HEK293 (cell line): ENCODE measurements around the gene SRD5A1.

ENCODE experiments used
- CTCF ChIA-PET: fragments of 350-600 bp; formaldehyde crosslinking; extraction: SDS; loops from one replicate; lab custom pipeline; 2021; ENCODE audit warnings: antibody characterized with exemption; lab: Yijun Ruan, JAX
- POLR2A ChIA-PET: fragments of 300-600 bp; formaldehyde crosslinking; extraction: SDS; loops from one replicate; lab custom pipeline; 2020; ENCODE audit warnings: antibody characterized with exemption, inconsistent platforms; lab: Yijun Ruan, JAX
- H3K27ac ChIP-seq: fragments of 200-500 bp; sonication (Bioruptor generic); 2 replicates; pipeline ENCODE4 v1.5.1; 2014; ENCODE audit warnings: low read depth, low read length, control low read depth, inconsistent platforms; ENCODE audit errors: extremely low read depth
- H3K36me3 ChIP-seq, 2 experiments: fragments of 200-500 bp in 1 of 2; sonication (Bioruptor generic) in 1 of 2; 1 replicate in 1 of 2; 2 replicates in 1 of 2; pipeline ENCODE4 v1.5.1; 2014 to 2017; ENCODE audit warnings: inconsistent platforms in 2 of 2, low read length in 2 of 2; ENCODE audit not compliant: control insufficient read depth in 2 of 2, insufficient read depth in 1 of 2
- H3K4me1 ChIP-seq: fragments of 200-500 bp; sonication (Bioruptor generic); 2 replicates; pipeline ENCODE4 v1.5.1; 2014; ENCODE audit warnings: mild to moderate bottlenecking, low read length, inconsistent platforms; ENCODE audit not compliant: control insufficient read depth, insufficient read depth
- H3K4me3 ChIP-seq: 2 replicates; pipeline ENCODE4 v1.5.1; 2011; ENCODE audit warnings: low read depth, mild to moderate bottlenecking, control low read depth, low read length, moderate library complexity
- H3K9me3 ChIP-seq: fragments of 200-500 bp; sonication (Bioruptor generic); 2 replicates; pipeline ENCODE4 v1.5.1; 2014; ENCODE audit warnings: low read depth, low read length, inconsistent platforms; ENCODE audit not compliant: control insufficient read depth, insufficient read depth
- KLF10 ChIP-seq: fragments of 450-650 bp; IDR thresholded peaks from 2 replicates; pipeline ENCODE4 v1.5.1; 2018; ENCODE audit warnings: missing biosample characterization, mild to moderate bottlenecking, missing genetic modification characterization
- KLF16 ChIP-seq: fragments of 450-650 bp; formaldehyde crosslinking; IDR thresholded peaks from 2 replicates; pipeline ENCODE4 v1.5.1; 2017; ENCODE audit warnings: missing biosample characterization, missing genetic modification characterization
- SP7 ChIP-seq: fragments of 450-650 bp; formaldehyde crosslinking; IDR thresholded peaks from 2 replicates; pipeline ENCODE4 v1.5.1; 2016; ENCODE audit warnings: missing biosample characterization, missing genetic modification characterization
- ZBTB21 ChIP-seq: fragments of 450-650 bp; formaldehyde crosslinking; IDR thresholded peaks from 2 replicates; pipeline ENCODE4 v1.5.1; 2017; ENCODE audit warnings: missing biosample characterization, missing genetic modification characterization
- ZBTB26 ChIP-seq: fragments of 450-650 bp; formaldehyde crosslinking; optimal IDR thresholded peaks from 2 replicates; pipeline ENCODE3; 2016; ENCODE audit warnings: missing biosample characterization, mild to moderate bottlenecking, missing genetic modification characterization
- ZBTB44 ChIP-seq: fragments of 450-650 bp; IDR thresholded peaks from 2 replicates; pipeline ENCODE4 v1.5.1; 2018; ENCODE audit warnings: missing biosample characterization, mild to moderate bottlenecking, missing genetic modification characterization
- ZFHX2 ChIP-seq: fragments of 450-650 bp; formaldehyde crosslinking; conservative IDR thresholded peaks from 2 replicates; pipeline ENCODE4 v1.5.1; 2016; ENCODE audit warnings: missing biosample characterization, missing genetic modification characterization
- ZNF148 ChIP-seq: fragments of 450-650 bp; formaldehyde crosslinking; IDR thresholded peaks from 2 replicates; pipeline ENCODE4 v1.5.0; 2017; ENCODE audit warnings: missing biosample characterization, missing genetic modification characterization, borderline replicate concordance
- ZNF174 ChIP-seq: fragments of 450-650 bp; formaldehyde crosslinking; IDR thresholded peaks from 2 replicates; pipeline ENCODE4 v1.5.0; 2017; ENCODE audit warnings: missing biosample characterization, mild to moderate bottlenecking, missing genetic modification characterization
- ZNF280C ChIP-seq: fragments of 450-650 bp; formaldehyde crosslinking; IDR thresholded peaks from 2 replicates; pipeline ENCODE4 v1.5.1; 2016; ENCODE audit warnings: missing biosample characterization, missing genetic modification characterization
- ZNF311 ChIP-seq: fragments of 450-650 bp; formaldehyde crosslinking; IDR thresholded peaks from 2 replicates; pipeline ENCODE4 v1.5.1; 2017; ENCODE audit warnings: missing biosample characterization, missing genetic modification characterization, borderline replicate concordance
- ZNF341 ChIP-seq: fragments of 450-650 bp; formaldehyde crosslinking; IDR thresholded peaks from 2 replicates; pipeline ENCODE4; 2016; ENCODE audit warnings: low read depth, missing biosample characterization, missing genetic modification characterization
- ZNF366 ChIP-seq: fragments of 450-650 bp; formaldehyde crosslinking; conservative IDR thresholded peaks from 2 replicates; pipeline ENCODE4 v1.5.1; 2016; ENCODE audit warnings: missing biosample characterization, missing genetic modification characterization
- ZNF426 ChIP-seq: fragments of 450-650 bp; formaldehyde crosslinking; IDR thresholded peaks from 2 replicates; pipeline ENCODE4 v1.5.1; 2017; ENCODE audit warnings: missing biosample characterization, missing genetic modification characterization, mild to moderate bottlenecking, inconsistent platforms, moderate library complexity
- ZNF561 ChIP-seq: fragments of 450-650 bp; IDR thresholded peaks from 2 replicates; pipeline ENCODE4 v1.5.1; 2018; ENCODE audit warnings: missing biosample characterization, missing genetic modification characterization, borderline replicate concordance
- ZNF658 ChIP-seq: fragments of 450-650 bp; formaldehyde crosslinking; IDR thresholded peaks from 2 replicates; pipeline ENCODE4; 2016; ENCODE audit warnings: missing biosample characterization, missing genetic modification characterization
- ZNF776 ChIP-seq: fragments of 450-650 bp; formaldehyde crosslinking; IDR thresholded peaks from 2 replicates; pipeline ENCODE4 v1.5.0; 2017; ENCODE audit warnings: missing biosample characterization, missing genetic modification characterization, borderline replicate concordance
- ZNF837 ChIP-seq: fragments of 450-650 bp; formaldehyde crosslinking; IDR thresholded peaks from 2 replicates; pipeline ENCODE4 v1.5.1; 2016; ENCODE audit warnings: missing biosample characterization, missing genetic modification characterization
- ZSCAN5A ChIP-seq: fragments of 450-650 bp; formaldehyde crosslinking; IDR thresholded peaks from 2 replicates; pipeline ENCODE4 v1.5.1; 2016; ENCODE audit warnings: missing biosample characterization, missing genetic modification characterization

Gene SRD5A1

GRCh38 chr5:6587171-6587570, 46.1 kb upstream of the SRD5A1 start:
- no peaks in the 10 kb centered on the region for H3K36me3 ChIP-seq
- CTCF ChIA-PET: interaction anchor here (0.8 to 2.0 kb wide), 3 partner anchors 10 to 18 kb away, joined by 3 to 9 read pairs (median 3); no protein-coding TSS in a partner anchor
- TF ChIP-seq ZBTB44 (tag by site-specific recombination) (no peak), ZNF341 (tag by site-specific recombination) (no peak), ZNF148 (no peak), KLF16 (tag by site-specific recombination) (no peak), ZBTB26 (tag by site-specific recombination) (no peak), KLF10 (tag by site-specific recombination) (no peak), ZSCAN5A (tag by site-specific recombination) (no peak), ZNF776 (tag by site-specific recombination) (no peak), ZNF280C (no peak), SP7 (tag by site-specific recombination) (no peak), ZNF311 (tag by site-specific recombination) (no peak), ZNF174 (tag by site-specific recombination) (no peak), ZFHX2 (tag by site-specific recombination) (no peak), ZNF561 (tag by site-specific recombination) (no peak), ZNF366 (tag by site-specific recombination) (no peak), ZBTB21 (tag by site-specific recombination) (no peak), ZNF426 (tag by site-specific recombination) (no peak), ZNF658 (tag by site-specific recombination) (no peak), ZNF837 (tag by site-specific recombination) (no peak)
- TF ChIP-seq, all 188 proteins: peak for 0
- no peaks in the 10 kb centered on the region for H3K4me1 ChIP-seq
- no peak overlapping the region for H3K27ac ChIP-seq
- POLR2A ChIA-PET: no interaction called here
- no peak overlapping the region for H3K4me3 ChIP-seq
- H3K9me3 ChIP-seq: no peaks in the 10 kb centered on the region
